HG03571 (cell line): ENCODE data around the gene PPP1R12A.
"Not testable (repeated sequence)": the region's sequence is repeated elsewhere in the genome, so short reads cannot be mapped to it uniquely, and the experiment has no call there.

ENCODE experiments used
- ATAC-seq: cut with Tn5 transposase; IDR thresholded peaks from one replicate; pipeline ENCODE4 v1.9.1; 2021; ENCODE audit not compliant: unreplicated experiment

The PPP1R12A gene

GRCh38 chr12:79843978-79844377, 90.9 kb downstream of the PPP1R12A start:
- no peak for ATAC-seq

- ATAC-seq, result no peak
Measured at GRCh38 chr12:79842630-79843029, 92.3 kb downstream of the PPP1R12A start.

GRCh38 chr12:79841878-79842265, 93.0 kb downstream of the PPP1R12A start:
- ATAC-seq, result no peak

- no peak for ATAC-seq
Measured at GRCh38 chr12:79841248-79841877, 93.5 kb downstream of the PPP1R12A start.

GRCh38 chr12:79838359-79838758, 96.5 kb downstream of the PPP1R12A start:
- no peak for ATAC-seq

GRCh38 chr12:79837575-79837974, 97.3 kb downstream of the PPP1R12A start:
- ATAC-seq, result no peak

GRCh38 chr12:79835377-79835843, 99.5 kb downstream of the PPP1R12A start:
- ATAC-seq, result no peak

GRCh38 chr12:79834712-79835376, 100.1 kb downstream of the PPP1R12A start:
- no peak for ATAC-seq

- no peak for ATAC-seq
Measured at GRCh38 chr12:79830440-79830839, 104.5 kb downstream of the PPP1R12A start.

- ATAC-seq, result no peak
Measured at GRCh38 chr12:79828924-79829323, 106.0 kb downstream of the PPP1R12A start.

GRCh38 chr12:79827484-79827883, 107.4 kb downstream of the PPP1R12A start:
- ATAC-seq, result no peak

- no peak for ATAC-seq
Measured at GRCh38 chr12:79826267-79827128, 108.4 kb downstream of the PPP1R12A start.

GRCh38 chr12:79822475-79822874, 112.4 kb downstream of the PPP1R12A start:
- ATAC-seq, result no peak

GRCh38 chr12:79818856-79819255, 116.0 kb downstream of the PPP1R12A start:
- ATAC-seq, result no peak

GRCh38 chr12:79784366-79785065, 150.4 kb downstream of the PPP1R12A start:
- ATAC-seq, result not testable (repeated sequence)

- ATAC-seq, result no peak
Measured at GRCh38 chr12:79782172-79782900, 152.6 kb downstream of the PPP1R12A start.

- ATAC-seq, result no peak
Measured at GRCh38 chr12:79778802-79779448, 156.0 kb downstream of the PPP1R12A start.

GRCh38 chr12:79776111-79776510, 158.8 kb downstream of the PPP1R12A start:
- ATAC-seq, result no peak

- no peak for ATAC-seq
Measured at GRCh38 chr12:79775355-79776027, 159.4 kb downstream of the PPP1R12A start.
